CD4-positive, alpha-beta T cell (primary cell): ENCODE results near the gene BICDL1. TPM values are rescaled to one million over a fixed set of nuclear protein-coding genes. Genes with fewer than 3 reads are reported as not detected.

Experiments
- ATAC-seq: fragments of 200-7000 bp; cut with Tn5 transposase; one replicate; pipeline ENCODE4 v1.10.0; 2022; ENCODE audit warnings: mild to moderate bottlenecking; ENCODE audit not compliant: poor library complexity
- CTCF ChIA-PET: fragments of 350-600 bp; sonication (Branson Sonifier 250); formaldehyde crosslinking; loops from one replicate; lab custom pipeline; 2021; ENCODE audit warnings: antibody characterized with exemption, inconsistent platforms; lab: Charles Lee
- POLR2A ChIA-PET: fragments of 350-600 bp; sonication (Branson Sonifier 250); formaldehyde crosslinking; loops from one replicate; lab custom pipeline; 2021; ENCODE audit warnings: antibody characterized with exemption, inconsistent platforms; lab: Charles Lee
- DNase-seq, 14 experiments: peaks; one replicate each; pipeline ENCODE4 v3.0.0-alpha.2; 2013 to 2020; ENCODE audit warnings: mixed read lengths in 2 of 14
- H3K27ac ChIP-seq, 2 donors: one replicate each; pipeline versions ENCODE4 v1.5.1 to v1.7.0; 2013; ENCODE audit warnings: low read length in 2 of 2, low read depth in 1 of 2, mild to moderate bottlenecking in 1 of 2
- H3K27me3 ChIP-seq, 2 experiments: 1 replicate in 1 of 2; 2 replicates in 1 of 2; pipeline versions ENCODE4 v1.6.1 to v1.7.0; 2013; ENCODE audit warnings: low read length in 2 of 2, control low read depth in 1 of 2, mild to moderate bottlenecking in 1 of 2, moderate library complexity in 1 of 2; ENCODE audit not compliant: insufficient read depth in 2 of 2, control insufficient read depth in 1 of 2
- H3K36me3 ChIP-seq: one replicate; pipeline ENCODE4 v1.6.1; 2013; ENCODE audit warnings: low read length, control low read depth; ENCODE audit not compliant: insufficient read depth
- H3K4me1 ChIP-seq: one replicate; pipeline ENCODE4 v1.6.1; 2013; ENCODE audit warnings: low read length, control low read depth; ENCODE audit not compliant: insufficient read depth
- H3K4me3 ChIP-seq: one replicate; pipeline ENCODE4 v1.5.1; 2013; ENCODE audit warnings: mild to moderate bottlenecking, low read length, moderate library complexity
- H3K9me3 ChIP-seq, 2 experiments: 1 replicate in 1 of 2; 2 replicates in 1 of 2; pipeline versions ENCODE4 v1.6.1 to v1.7.0; 2013; ENCODE audit warnings: low read length in 2 of 2, mild to moderate bottlenecking in 2 of 2, control low read depth in 1 of 2, moderate library complexity in 1 of 2; ENCODE audit not compliant: control insufficient read depth in 1 of 2, insufficient read depth in 1 of 2
- H3K27ac Mint-ChIP-seq: one replicate; pipeline ENCODE4 v1.8.0; 2020; ENCODE audit warnings: mixed read lengths
- H3K27me3 Mint-ChIP-seq: one replicate; pipeline ENCODE4 v1.8.0; 2021; ENCODE audit warnings: mixed read lengths
- H3K36me3 Mint-ChIP-seq: one replicate; pipeline ENCODE4 v1.8.0; 2021; ENCODE audit warnings: low read depth, mixed read lengths
- H3K4me1 Mint-ChIP-seq: one replicate; pipeline ENCODE4 v1.8.0; 2021; ENCODE audit warnings: low read depth, mixed read lengths
- H3K4me3 Mint-ChIP-seq: one replicate; pipeline ENCODE4 v1.8.0; 2020; ENCODE audit warnings: mild to moderate bottlenecking, mixed read lengths
- H3K9me3 Mint-ChIP-seq: one replicate; pipeline ENCODE4 v1.8.0; 2020; ENCODE audit warnings: mixed read lengths
- CTCF ChIP-seq: fragments of 200-600 bp; IDR thresholded peaks from one replicate; pipeline ENCODE4 v1.8.0; 2022; ENCODE audit warnings: antibody characterized with exemption, mild to moderate bottlenecking
- intact Hi-C, 2 experiments: fragments of 100-400 bp; cut with DNase I in 1 of 2; cut with micrococcal nuclease in 1 of 2; formaldehyde crosslinking; loops; one replicate each; pipeline versions ENCODE4 v1.15.1 to v1.9.0; 2023 to 2025; cut with DNase I, micrococcal nuclease
- total RNA-seq, 174 experiments: library from RNA in 2 of 174; stranded (reverse) in 2 of 174; gene quantifications; one replicate each; pipeline ENCODE4 v1.2.3 and lab custom pipeline; 2021 to 2026

The BICDL1 gene
- total RNA-seq, 2 experiments from 2014 or later = 143 to 146 TPM

GRCh38 chr12:120019197-120019596 lies 30.2 kb downstream of the BICDL1 start:
- intact Hi-C loops = loop anchor here in 1 of 2 experiments (10.0 kb wide), 1 partner anchor 186 kb away; the partner anchor contains the start of gene RPLP0
- DNase-seq (no peak), ATAC-seq (no peak)
- Histone ChIP-seq H3K4me1 (peaks cover 27% of the 10 kb centered on the region), H3K36me3 (peaks cover 5% of the 10 kb centered on the region), H3K9me3 (peaks cover 3 to 9% of the 10 kb centered on the region in 2 experiments), H3K27me3 (no peaks in the 10 kb centered on the region), H3K4me3 (no peak overlapping the region), H3K27ac (no peak overlapping the region)
- H3K36me3 Mint-ChIP-seq = peaks cover 30% of the 10 kb centered on the region
- no peaks in the 10 kb centered on the region for H3K9me3 Mint-ChIP-seq
- POLR2A ChIA-PET = interaction anchor here (0.7 to 1.5 kb wide), 2 partner anchors 13 to 31 kb away, joined by 3 read pairs; partner anchors contain the start of gene BICDL1
- CTCF ChIA-PET = interaction anchor here (1.3 kb wide), 1 partner anchor 68 kb away, joined by 4 read pairs; no protein-coding TSS in a partner anchor
- H3K27me3 Mint-ChIP-seq = no peaks in the 10 kb centered on the region
- H3K27ac Mint-ChIP-seq = peak overlapping the region; percentile 58
- peak overlapping the region; percentile 38 for H3K4me3 Mint-ChIP-seq
- peaks cover 37% of the 10 kb centered on the region for H3K4me1 Mint-ChIP-seq
- TF ChIP-seq CTCF = no peak

GRCh38 chr12:120019938-120020337 lies 30.9 kb downstream of the BICDL1 start:
- CTCF ChIA-PET = interaction anchor here (0.7 to 1.5 kb wide), 3 partner anchors 28 to 67 kb away, joined by 3 to 4 read pairs (median 4); partner anchors contain the start of gene BICDL1

GRCh38 chr12:120024193-120024592 lies 35.2 kb downstream of the BICDL1 start:
- no peak for TF ChIP-seq CTCF
- CTCF ChIA-PET = interaction anchor here (1.1 kb wide), 2 partner anchors 8 to 33 kb away, joined by 3 read pairs; no protein-coding TSS in a partner anchor
- Mint-ChIP-seq H3K27me3 (no peaks in the 10 kb centered on the region), H3K4me1 (peaks cover 5% of the 10 kb centered on the region), H3K27ac (no peak overlapping the region), H3K4me3 (no peak overlapping the region), H3K9me3 (peaks cover 2% of the 10 kb centered on the region), H3K36me3 (peaks cover 34% of the 10 kb centered on the region)
- POLR2A ChIA-PET = no interaction called here
- peaks cover 6 to 17% of the 10 kb centered on the region in 2 experiments for H3K9me3 ChIP-seq
- ATAC-seq (no peak), DNase-seq (no peak)
- no peak overlapping the region for H3K27ac ChIP-seq
- H3K4me3 ChIP-seq = no peak overlapping the region
- H3K27me3 ChIP-seq = no peaks in the 10 kb centered on the region
- intact Hi-C loops = no loop called here
- peaks cover 9% of the 10 kb centered on the region for H3K36me3 ChIP-seq
- no peaks in the 10 kb centered on the region for H3K4me1 ChIP-seq

More at GRCh38 chr12:120019938-120020337, 30.9 kb downstream of the BICDL1 start:
- POLR2A ChIA-PET = interaction anchor here (0.7 to 1.5 kb wide), 2 partner anchors 12 to 31 kb away, joined by 3 read pairs; partner anchors contain the start of gene BICDL1
- H3K9me3 ChIP-seq = peaks cover 6 to 14% of the 10 kb centered on the region in 2 experiments
- no peak for TF ChIP-seq CTCF
- Mint-ChIP-seq H3K4me1 (peaks cover 30% of the 10 kb centered on the region), H3K27me3 (no peaks in the 10 kb centered on the region), H3K27ac (no peak overlapping the region), H3K4me3 (no peak overlapping the region), H3K36me3 (peaks cover 35% of the 10 kb centered on the region), H3K9me3 (no peaks in the 10 kb centered on the region)
- H3K36me3 ChIP-seq = peaks cover 5% of the 10 kb centered on the region
- no peaks in the 10 kb centered on the region for H3K27me3 ChIP-seq
- intact Hi-C loops = loop anchor here in 1 of 2 experiments (10.0 kb wide), 1 partner anchor 185 kb away; the partner anchor contains the start of gene RPLP0
- H3K4me1 ChIP-seq = peaks cover 20% of the 10 kb centered on the region
- ATAC-seq = no peak
- no peak for DNase-seq
- H3K27ac ChIP-seq = no peak overlapping the region
- no peak overlapping the region for H3K4me3 ChIP-seq
